Chondrocyte (in vitro differentiated cells): ENCODE data around the gene ARL6IP1. TPM values are rescaled to one million over a fixed set of nuclear protein-coding genes. Genes with fewer than 3 reads are reported as not detected.

Source experiments
- DNase-seq: peaks from one replicate; pipeline ENCODE4 v3.0.0; 2021; ENCODE audit warnings: mixed read lengths, low spot score
- H3K27ac Mint-ChIP-seq: one replicate; pipeline ENCODE4 v1.8.0; 2021; ENCODE audit warnings: mild to moderate bottlenecking, moderate library complexity, mixed read lengths; ENCODE audit not compliant: unreplicated experiment
- H3K27me3 Mint-ChIP-seq: 2 replicates; pipeline ENCODE4 v1.8.0; 2021; ENCODE audit warnings: low read depth, mixed read lengths
- H3K36me3 Mint-ChIP-seq: 2 replicates; pipeline ENCODE4 v1.8.0; 2021; ENCODE audit warnings: low read depth, mixed read lengths
- H3K4me1 Mint-ChIP-seq: 2 replicates; pipeline ENCODE4 v1.8.0; 2021; ENCODE audit warnings: low read depth, mild to moderate bottlenecking, mixed read lengths
- H3K4me3 Mint-ChIP-seq: one replicate; pipeline ENCODE4 v1.8.0; 2021; ENCODE audit warnings: mild to moderate bottlenecking, moderate library complexity, mixed read lengths; ENCODE audit not compliant: unreplicated experiment
- H3K9me3 Mint-ChIP-seq: 2 replicates; pipeline ENCODE4 v1.8.0; 2021; ENCODE audit warnings: low read depth, mixed read lengths
- CTCF ChIP-seq: fragments of 200-600 bp; sonication (generic); IDR thresholded peaks from 2 replicates; pipeline ENCODE4 v1.5.0; 2021; ENCODE audit warnings: antibody characterized with exemption, mild to moderate bottlenecking, moderate library complexity
- total RNA-seq: library from RNA; stranded (reverse); gene quantifications from 3 replicates; pipeline ENCODE4 v1.2.1, GENCODE V29; 2021

The ARL6IP1 gene
- total RNA-seq, 1 donor from 2014 or later = 72.4 TPM

- no peak overlapping the region for H3K4me3 Mint-ChIP-seq
- peaks cover 18% of the 10 kb centered on the region for H3K36me3 Mint-ChIP-seq
- H3K27me3 Mint-ChIP-seq = no peaks in the 10 kb centered on the region
- TF ChIP-seq CTCF = no peak
- DNase-seq = no peak
- H3K9me3 Mint-ChIP-seq = no peaks in the 10 kb centered on the region
- H3K27ac Mint-ChIP-seq = peak overlapping the region; percentile 84
- peaks cover 34% of the 10 kb centered on the region for H3K4me1 Mint-ChIP-seq
Measured at GRCh38 chr16:18805257-18805773, 4.0 kb upstream of the ARL6IP1 start.

- TF ChIP-seq CTCF = no peak
- no peak for DNase-seq
- H3K27ac Mint-ChIP-seq = peak overlapping the region; percentile 84
Measured at GRCh38 chr16:18804540-18804939, 3.2 kb upstream of the ARL6IP1 start.

GRCh38 chr16:18803569-18804462, 2.5 kb upstream of the ARL6IP1 start:
- Mint-ChIP-seq H3K4me3 (no peak overlapping the region), H3K27ac (peak overlapping the region; percentile 84), H3K4me1 (peaks cover 49% of the 10 kb centered on the region), H3K27me3 (no peaks in the 10 kb centered on the region), H3K9me3 (no peaks in the 10 kb centered on the region), H3K36me3 (peaks cover 8% of the 10 kb centered on the region)
- no peak for DNase-seq
- no peak for TF ChIP-seq CTCF

More at GRCh38 chr16:18804540-18804939, 3.2 kb upstream of the ARL6IP1 start:
- Mint-ChIP-seq H3K4me1 (peaks cover 42% of the 10 kb centered on the region), H3K27me3 (no peaks in the 10 kb centered on the region), H3K4me3 (no peak overlapping the region), H3K36me3 (peaks cover 15% of the 10 kb centered on the region), H3K9me3 (no peaks in the 10 kb centered on the region)

- H3K4me1 Mint-ChIP-seq = peaks cover 53% of the 10 kb centered on the region
Measured at GRCh38 chr16:18802767-18803343, 1.5 kb upstream of the ARL6IP1 start.

More at GRCh38 chr16:18802767-18803343, 1.5 kb upstream of the ARL6IP1 start:
- H3K9me3 Mint-ChIP-seq = no peaks in the 10 kb centered on the region
- no peaks in the 10 kb centered on the region for H3K27me3 Mint-ChIP-seq
- TF ChIP-seq CTCF = no peak
- peaks cover 3% of the 10 kb centered on the region for H3K36me3 Mint-ChIP-seq
- no peak overlapping the region for H3K4me3 Mint-ChIP-seq
- DNase-seq = no peak
- peak overlapping the region; percentile 97 for H3K27ac Mint-ChIP-seq
